ENCODE data around the gene PARP15. TPM values are rescaled to one million over a fixed set of nuclear protein-coding genes. Genes with fewer than 3 reads are reported as not detected.

The PARP15 gene
- total RNA-seq, 4 donors from 2014 or later, result 0.42 to 2.7 (median 1.1) TPM; not detected in 1

GRCh38 chr3:122598151-122598550, 20.7 kb downstream of the PARP15 start:
- no peaks in the 10 kb centered on the region for H3K4me1 ChIP-seq
- H3K36me3 ChIP-seq, result no peaks in the 10 kb centered on the region
- H3K27ac ChIP-seq, result no peak overlapping the region
- no peaks in the 10 kb centered on the region for H3K27me3 ChIP-seq
- H3K4me3 ChIP-seq, result no peak overlapping the region
- 81 to 100% methylated on average over 2 of the region's 3 CpGs for WGBS, 2 donors (ENCODE audit: low coverage in 1 of 2)
- no peak for TF ChIP-seq CTCF (IDR thresholded peaks at IDR 0.05)
- TF ChIP-seq POLR2AphosphoS5 (IDR thresholded peaks at IDR 0.05), result no peak
- H3K9me3 ChIP-seq, result no peaks in the 10 kb centered on the region
- no peak for ATAC-seq

GRCh38 chr3:122598556-122598955, 21.1 kb downstream of the PARP15 start:
- Histone ChIP-seq H3K27ac (no peak overlapping the region), H3K36me3 (no peaks in the 10 kb centered on the region), H3K9me3 (no peaks in the 10 kb centered on the region), H3K27me3 (no peaks in the 10 kb centered on the region), H3K4me1 (no peaks in the 10 kb centered on the region), H3K4me3 (no peak overlapping the region)
- ATAC-seq, result no peak
- 66 to 90% methylated on average over 4 of the region's 4 CpGs for WGBS, 2 donors (ENCODE audit: low coverage in 1 of 2)
- TF ChIP-seq POLR2A (IDR thresholded peaks at IDR 0.05) (no peak), EP300 (IDR thresholded peaks at IDR 0.05) (no peak), CTCF (IDR thresholded peaks at IDR 0.05) (no peak), POLR2AphosphoS5 (IDR thresholded peaks at IDR 0.05) (no peak)

GRCh38 chr3:122602011-122602710, 24.7 kb downstream of the PARP15 start:
- Histone ChIP-seq H3K4me1 (no peaks in the 10 kb centered on the region), H3K9me3 (no peaks in the 10 kb centered on the region), H3K4me3 (no peak overlapping the region), H3K27me3 (no peaks in the 10 kb centered on the region), H3K36me3 (no peaks in the 10 kb centered on the region), H3K27ac (no peak overlapping the region)
- TF ChIP-seq POLR2AphosphoS5 (IDR thresholded peaks at IDR 0.05) (no peak), POLR2A (IDR thresholded peaks at IDR 0.05) (no peak), CTCF (IDR thresholded peaks at IDR 0.05) (no peak), EP300 (IDR thresholded peaks at IDR 0.05) (no peak)
- WGBS, 2 donors (ENCODE audit: low coverage in 1 of 2), result 57 to 80% methylated on average over 5 of the region's 5 CpGs
- no peak for ATAC-seq

GRCh38 chr3:122603056-122603455, 25.6 kb downstream of the PARP15 start:
- H3K36me3 ChIP-seq, result no peaks in the 10 kb centered on the region
- TF ChIP-seq POLR2AphosphoS5 (IDR thresholded peaks at IDR 0.05) (no peak), POLR2A (IDR thresholded peaks at IDR 0.05) (no peak), EP300 (IDR thresholded peaks at IDR 0.05) (no peak), CTCF (IDR thresholded peaks at IDR 0.05) (no peak)

GRCh38 chr3:122606330-122606729, 28.9 kb downstream of the PARP15 start:
- WGBS, 2 donors (ENCODE audit: low coverage in 1 of 2), result 65 to 67% methylated on average over 4 of the region's 4 CpGs
- Histone ChIP-seq H3K4me3 (no peak overlapping the region), H3K27ac (no peak overlapping the region), H3K4me1 (no peaks in the 10 kb centered on the region), H3K27me3 (no peaks in the 10 kb centered on the region), H3K36me3 (no peaks in the 10 kb centered on the region), H3K9me3 (no peaks in the 10 kb centered on the region)
- no peak for ATAC-seq
- TF ChIP-seq POLR2A (IDR thresholded peaks at IDR 0.05) (no peak), POLR2AphosphoS5 (IDR thresholded peaks at IDR 0.05) (no peak), CTCF (IDR thresholded peaks at IDR 0.05) (no peak), EP300 (IDR thresholded peaks at IDR 0.05) (no peak)

More at GRCh38 chr3:122603056-122603455, 25.6 kb downstream of the PARP15 start:
- 80 to 100% methylated on average over 1 of the region's 2 CpGs for WGBS, 2 donors (ENCODE audit: low coverage in 1 of 2)
- H3K4me3 ChIP-seq, result no peak overlapping the region
- no peak for ATAC-seq
- no peaks in the 10 kb centered on the region for H3K4me1 ChIP-seq
- H3K27ac ChIP-seq, result no peak overlapping the region
- H3K27me3 ChIP-seq, result no peaks in the 10 kb centered on the region
- no peaks in the 10 kb centered on the region for H3K9me3 ChIP-seq

Data from gastroesophageal sphincter (tissue), 4 donors.